Stomach (tissue), 9 donors: ENCODE measurements around the gene TSHZ2. TPM values are rescaled to one million over a fixed set of nuclear protein-coding genes. Genes with fewer than 3 reads are reported as not detected.
A peak's percentile ranks its signal among the peaks of the same experiment; 100 is the strongest.

Experiments used
- DNase-seq, 2 donors: peaks; one replicate each; pipeline versions ENCODE4 v3.0.0 to v3.0.0-alpha.2; 2013 to 2019
- H3K27ac ChIP-seq, 5 donors: fragments of 200-600 bp in 4 of 5; sonication (generic) in 4 of 5; one replicate each; pipeline ENCODE4 v1.5.1; 2013 to 2019; ENCODE audit warnings: mild to moderate bottlenecking in 1 of 5, moderate library complexity in 1 of 5
- H3K27me3 ChIP-seq, 3 donors: fragments of 200-600 bp; sonication (generic); one replicate each; pipeline ENCODE4 v1.5.1; 2017 to 2019; ENCODE audit warnings: mixed run types in 1 of 3
- H3K36me3 ChIP-seq, 4 donors: fragments of 200-600 bp; sonication (generic); 1 replicate in 3 of 4; 2 replicates in 1 of 4; pipeline ENCODE4 v1.5.1; 2016 to 2019
- H3K4me1 ChIP-seq, 4 donors: fragments of 200-600 bp; sonication (generic); one replicate each; pipeline ENCODE4 v1.5.1; 2016 to 2019
- H3K4me3 ChIP-seq, 4 donors: fragments of 200-600 bp; sonication (generic) in 3 of 4; one replicate each; pipeline ENCODE4 v1.5.1; 2016 to 2019; ENCODE audit warnings: mild to moderate bottlenecking in 1 of 4
- H3K9me3 ChIP-seq, 4 donors: fragments of 200-600 bp; sonication (generic); one replicate each; pipeline ENCODE4 v1.5.1; 2016 to 2019
- CTCF ChIP-seq, 7 experiments: fragments of 450-650 bp in 4 of 7; fragments of 200-600 bp in 3 of 7; sonication (generic) in 3 of 7; IDR thresholded peaks; one replicate each; pipeline ENCODE4 v1.5.1; 2016 to 2019; ENCODE audit warnings: antibody characterized with exemption in 7 of 7, control low read depth in 2 of 7, mild to moderate bottlenecking in 1 of 7
- EP300 ChIP-seq: sonication (generic); formaldehyde crosslinking; IDR thresholded peaks from one replicate; pipeline ENCODE4 v1.6.1; 2017; ENCODE audit warnings: antibody characterized with exemption
- POLR2A ChIP-seq, 4 donors: fragments of 450-650 bp; IDR thresholded peaks; one replicate each; pipeline ENCODE4 v1.6.1; 2016; ENCODE audit warnings: antibody characterized with exemption in 4 of 4, control low read depth in 2 of 4, mild to moderate bottlenecking in 1 of 4, moderate library complexity in 1 of 4
- POLR2AphosphoS5 ChIP-seq, 3 donors: sonication (generic); formaldehyde crosslinking; IDR thresholded peaks; one replicate each; pipeline ENCODE4 v1.6.1; 2016; ENCODE audit warnings: antibody characterized with exemption in 3 of 3
- WGBS, 5 donors: extraction: QIAGEN DNeasy Blood & Tissue Kit in 3 of 5; methylation state at CpG; one replicate each; pipeline versions ENCODE4 v1.1.5 to v1.1.7; 2013 to 2018; 5-methylcytosine and 5-hydroxymethylcytosine counted together
- intact Hi-C: fragments of 100-400 bp; cut with DNase I; formaldehyde crosslinking; loops from one replicate; pipeline ENCODE4 v1.15.1; 2023; ENCODE audit warnings: low total_unique reads
- polyA plus RNA-seq, 3 donors: library from polyadenylated mRNA; stranded (reverse); fragments of 200-250 nt; gene quantifications; one replicate each; pipeline ENCODE4 v1.2.3, GENCODE V29; 2013
- total RNA-seq, 5 donors: library from RNA; depleted of rRNA; stranded (reverse); fragments of >200 nt; gene quantifications; one replicate each; pipeline versions ENCODE4 v1.1.0 to v1.2.3, GENCODE V29; 2014 to 2016
- donor health status: healthy with polysubstance abuse.
- donor health status: Bipolar disorder and iron deficiency.
- donor health status: healthy.

Gene TSHZ2
- total and polyA plus RNA-seq, 8 donors, result 2.9 to 20.5 (median 5.8) TPM

- Histone ChIP-seq H3K9me3 (peaks cover 0 to 5% (median 2%) of the 10 kb centered on the region in 4 donors), H3K36me3 (no peaks in the 10 kb centered on the region), H3K27ac (no peak overlapping the region), H3K27me3 (no peaks in the 10 kb centered on the region), H3K4me1 (no peaks in the 10 kb centered on the region), H3K4me3 (no peak overlapping the region)
- 50 to 83% (median 72%) methylated on average over 3 of the region's 3 CpGs for WGBS, 5 donors
- no peak for DNase-seq
- TF ChIP-seq CTCF (IDR thresholded peaks at IDR 0.05) (no peak), POLR2AphosphoS5 (IDR thresholded peaks at IDR 0.05) (no peak), EP300 (no peak), POLR2A (IDR thresholded peaks at IDR 0.05) (no peak)
- intact Hi-C loops, result no loop called here
Observed at GRCh38 chr20:53042521-53042920, 70.4 kb downstream of the TSHZ2 start.

GRCh38 chr20:53044296-53044695, 72.1 kb downstream of the TSHZ2 start:
- intact Hi-C loops, result no loop called here
- peaks cover 0 to 5% (median 2%) of the 10 kb centered on the region in 4 donors for H3K9me3 ChIP-seq
- no peak for TF ChIP-seq POLR2AphosphoS5 (IDR thresholded peaks at IDR 0.05)
- TF ChIP-seq POLR2A (IDR thresholded peaks at IDR 0.05), result no peak
- no peak for TF ChIP-seq CTCF (IDR thresholded peaks at IDR 0.05)
- TF ChIP-seq EP300, result no peak
- H3K27me3 ChIP-seq, result no peaks in the 10 kb centered on the region
- H3K36me3 ChIP-seq, result no peaks in the 10 kb centered on the region
- no peak overlapping the region for H3K27ac ChIP-seq
- no peak overlapping the region for H3K4me3 ChIP-seq
- 89 to 98% (median 92%) methylated on average over 5 of the region's 5 CpGs for WGBS, 5 donors
- DNase-seq, result no peak
- no peaks in the 10 kb centered on the region for H3K4me1 ChIP-seq

DNA sequence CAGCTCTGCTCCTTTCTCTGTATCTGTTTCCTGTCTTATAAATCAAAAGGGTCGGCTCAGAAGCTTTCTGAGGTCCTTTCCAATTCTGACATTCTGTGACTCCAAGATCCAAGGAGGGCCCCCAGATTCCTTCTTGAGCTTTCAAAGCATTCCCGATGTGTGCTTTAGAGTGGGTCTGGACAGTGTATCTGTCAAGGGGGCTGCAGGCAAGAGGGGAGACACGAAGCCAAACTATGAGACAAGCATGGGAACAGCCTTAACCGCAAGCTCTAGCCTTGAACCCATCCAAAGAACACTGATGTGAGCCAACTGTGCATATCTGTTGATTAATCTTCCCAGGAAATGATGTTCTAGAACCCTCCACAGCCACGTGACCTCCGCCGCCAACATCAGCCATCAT, 73.8 kb downstream of the TSHZ2 start:
- TF ChIP-seq POLR2AphosphoS5 (IDR thresholded peaks at IDR 0.05) (no peak), CTCF (IDR thresholded peaks at IDR 0.05) (no peak), POLR2A (IDR thresholded peaks at IDR 0.05) (no peak), EP300 (no peak)
- Histone ChIP-seq H3K9me3 (peaks cover 0 to 5% (median 2%) of the 10 kb centered on the region in 4 donors), H3K4me3 (no peak overlapping the region), H3K27ac (no peak overlapping the region), H3K36me3 (no peaks in the 10 kb centered on the region), H3K27me3 (no peaks in the 10 kb centered on the region), H3K4me1 (no peaks in the 10 kb centered on the region)
- DNase-seq, result peak in 1 of 2 donors; percentile 87
- intact Hi-C loops, result no loop called here
- WGBS, 5 donors, result 57 to 81% (median 76%) methylated on average over 7 of the region's 7 CpGs

GRCh38 chr20:53047203-53047602, 75.0 kb downstream of the TSHZ2 start:
- Histone ChIP-seq H3K27ac (no peak overlapping the region), H3K36me3 (no peaks in the 10 kb centered on the region), H3K4me1 (no peaks in the 10 kb centered on the region), H3K4me3 (no peak overlapping the region), H3K9me3 (peaks cover 0 to 5% (median 2%) of the 10 kb centered on the region in 4 donors), H3K27me3 (no peaks in the 10 kb centered on the region)
- intact Hi-C loops, result no loop called here
- TF ChIP-seq CTCF (IDR thresholded peaks at IDR 0.05) (no peak), POLR2AphosphoS5 (IDR thresholded peaks at IDR 0.05) (no peak), POLR2A (IDR thresholded peaks at IDR 0.05) (no peak), EP300 (no peak)
- DNase-seq, result no peak
- 87 to 96% (median 94%) methylated on average over 2 of the region's 2 CpGs for WGBS, 5 donors
